ENCODE results near the gene DPEP2NB. TPM values are rescaled to one million over a fixed set of nuclear protein-coding genes. Genes with fewer than 3 reads are reported as not detected.
"Not testable (repeated sequence)": the region's sequence is repeated elsewhere in the genome, so short reads cannot be mapped to it uniquely, and the experiment has no call there.

The DPEP2NB gene
- total and polyA plus RNA-seq, 5 experiments from 2014 or later, result not detected

- DNase-seq (no peak), ATAC-seq (no peak)
- no peaks in the 10 kb centered on the region for H3K27me3 Mint-ChIP-seq
- H3K36me3 Mint-ChIP-seq, result no peaks in the 10 kb centered on the region
- no peak overlapping the region for H3K4me3 Mint-ChIP-seq
- no peaks in the 10 kb centered on the region for H3K9me3 Mint-ChIP-seq
- H3K4me1 Mint-ChIP-seq, result peaks cover under 1 to 6% (median 4%) of the 10 kb centered on the region in 4 donors
- peak overlapping the region in 1 of 10 donors; percentile 7 for H3K27ac Mint-ChIP-seq
- POLR2A ChIA-PET, result interaction anchor here (0.5 to 1.3 kb wide), 3 partner anchors 9 to 474 kb away, joined by 3 to 4 read pairs (median 4); partner anchors contain the start of gene SLC12A4
These were observed 38.1 kb downstream of the DPEP2NB start for GRCh38 chr16:67977469-67978227.

GRCh38 chr16:67977005-67977404 is 38.7 kb downstream of the DPEP2NB start:
- Mint-ChIP-seq H3K4me1 (peaks cover 0 to 7% (median 4%) of the 10 kb centered on the region in 4 donors), H3K9me3 (no peaks in the 10 kb centered on the region), H3K36me3 (no peaks in the 10 kb centered on the region), H3K27ac (no peak overlapping the region), H3K27me3 (no peaks in the 10 kb centered on the region), H3K4me3 (no peak overlapping the region)
- DNase-seq (no peak), ATAC-seq (no peak)
- POLR2A ChIA-PET, result no interaction called here

- H3K4me1 Mint-ChIP-seq, result peaks cover 0 to 7% (median 4%) of the 10 kb centered on the region in 4 donors
- DNase-seq (no peak), ATAC-seq (no peak)
- no peaks in the 10 kb centered on the region for H3K27me3 Mint-ChIP-seq
- no peaks in the 10 kb centered on the region for H3K36me3 Mint-ChIP-seq
- no peaks in the 10 kb centered on the region for H3K9me3 Mint-ChIP-seq
- POLR2A ChIA-PET, result no interaction called here
- H3K27ac Mint-ChIP-seq, result no peak overlapping the region
- H3K4me3 Mint-ChIP-seq, result peak overlapping the region in 1 of 10 donors; percentile 26
These were observed 39.5 kb downstream of the DPEP2NB start for GRCh38 chr16:67976205-67976604.

GRCh38 chr16:67975321-67976105 is 40.2 kb downstream of the DPEP2NB start:
- POLR2A ChIA-PET, result interaction anchor here (0.6 to 0.9 kb wide), 2 partner anchors 46 to 210 kb away, joined by 3 to 4 read pairs; no protein-coding TSS in a partner anchor
- no peaks in the 10 kb centered on the region for H3K9me3 Mint-ChIP-seq
- ATAC-seq (no peak), DNase-seq (no peak)
- no peaks in the 10 kb centered on the region for H3K36me3 Mint-ChIP-seq
- peaks cover 0 to 7% (median 4%) of the 10 kb centered on the region in 4 donors for H3K4me1 Mint-ChIP-seq
- H3K27ac Mint-ChIP-seq, result peak overlapping the region in 3 of 10 donors; percentile 3 to 40 (median 15)
- no peaks in the 10 kb centered on the region for H3K27me3 Mint-ChIP-seq
- no peak overlapping the region for H3K4me3 Mint-ChIP-seq

GRCh38 chr16:67972285-67972684 is 43.4 kb downstream of the DPEP2NB start:
- H3K4me3 Mint-ChIP-seq, ATAC-seq, H3K36me3 Mint-ChIP-seq, DNase-seq, H3K9me3 Mint-ChIP-seq, H3K27ac Mint-ChIP-seq, H3K27me3 Mint-ChIP-seq: not testable (repeated sequence)
- POLR2A ChIA-PET, result interaction anchor here (0.7 kb wide), 1 partner anchor 206 kb away, joined by 4 read pairs; no protein-coding TSS in a partner anchor
- peaks cover 11 to 25% (median 16%) of the 10 kb centered on the region in 4 donors for H3K4me1 Mint-ChIP-seq

- Mint-ChIP-seq H3K27me3 (no peaks in the 10 kb centered on the region), H3K4me1 (peaks cover 13 to 35% (median 26%) of the 10 kb centered on the region in 4 donors), H3K27ac (peak overlapping the region in 3 of 10 donors; percentile 24 to 67 (median 31)), H3K4me3 (peak overlapping the region in 4 of 10 donors; percentile 38 to 75 (median 52)), H3K9me3 (no peaks in the 10 kb centered on the region), H3K36me3 (no peaks in the 10 kb centered on the region)
- DNase-seq, result no peak
- ATAC-seq, result no peak
- POLR2A ChIA-PET, result interaction anchor here (1.5 to 3.2 kb wide), 3 partner anchors 11 to 35 kb away, joined by 3 to 34 read pairs (median 6); partner anchors contain the start of gene PSMB10
These were observed 44.6 kb downstream of the DPEP2NB start for GRCh38 chr16:67971111-67971510.

GRCh38 chr16:67969254-67970039 is 46.3 kb downstream of the DPEP2NB start:
- H3K9me3 Mint-ChIP-seq, result no peaks in the 10 kb centered on the region
- ATAC-seq, result peak in 1 of 2 donors; percentile 39
- no peaks in the 10 kb centered on the region for H3K36me3 Mint-ChIP-seq
- POLR2A ChIA-PET, result interaction anchor here (0.6 to 3.2 kb wide), 13 partner anchors 9 to 704 kb away, joined by 3 to 34 read pairs (median 4); partner anchors contain the start of genes DDX28, DPEP2, DUS2 and PSMB10
- no peaks in the 10 kb centered on the region for H3K27me3 Mint-ChIP-seq
- H3K27ac Mint-ChIP-seq, result peak overlapping the region; percentile 65 to 95 (median 89)
- H3K4me1 Mint-ChIP-seq, result peaks cover 13 to 38% (median 32%) of the 10 kb centered on the region in 4 donors
- peak overlapping the region; percentile 87 to 98 (median 92) for H3K4me3 Mint-ChIP-seq
- peak in 2 of 10 donors; percentile 20 to 43 for DNase-seq

GRCh38 chr16:67968400-67969253 is 47.1 kb downstream of the DPEP2NB start, which contains the start of gene SLC12A4:
SLC12A4 (minus strand) TSS chr16:67968637; CDS start chr16:67968553, 84 bp downstream.
- Mint-ChIP-seq H3K4me1 (peaks cover 13 to 38% (median 32%) of the 10 kb centered on the region in 4 donors), H3K36me3 (no peaks in the 10 kb centered on the region), H3K27ac (peak within 1 kb of the TSS; percentile 80 to 97 (median 92)), H3K4me3 (peak within 1 kb of the TSS; percentile 87 to 99 (median 97)), H3K9me3 (no peaks in the 10 kb centered on the region), H3K27me3 (no peaks in the 10 kb centered on the region)
- POLR2A ChIA-PET, result interaction anchor here (0.6 to 3.2 kb wide), 11 partner anchors 9 to 703 kb away, joined by 3 to 34 read pairs (median 4); partner anchors contain the start of genes DDX28, DPEP2, DUS2 and NFATC3
- ATAC-seq, result peak; percentile 87 to 90
- DNase-seq, result peak; percentile 78 to 92 (median 88)

GRCh38 chr16:67967958-67968399 is 47.7 kb downstream of the DPEP2NB start:
- Mint-ChIP-seq H3K4me1 (peaks cover 13 to 35% (median 31%) of the 10 kb centered on the region in 4 donors), H3K9me3 (no peaks in the 10 kb centered on the region), H3K36me3 (peaks cover 0 to 2% (median 0%) of the 10 kb centered on the region in 3 donors), H3K27ac (peak overlapping the region; percentile 80 to 97 (median 89)), H3K4me3 (peak overlapping the region; percentile 87 to 99 (median 96)), H3K27me3 (no peaks in the 10 kb centered on the region)
- ATAC-seq, result peak in 1 of 2 donors; percentile 26
- POLR2A ChIA-PET, result interaction anchor here (0.5 to 3.2 kb wide), 7 partner anchors 10 to 117 kb away, joined by 3 to 34 read pairs (median 5); partner anchors contain the start of genes DDX28, DPEP2, DUS2 and NFATC3
- peak in 5 of 10 donors; percentile 20 to 44 (median 28) for DNase-seq

- ATAC-seq, result peak; percentile 9 to 21
These were observed 48.3 kb downstream of the DPEP2NB start for GRCh38 chr16:67967183-67967957.

More at GRCh38 chr16:67967183-67967957, 48.3 kb downstream of the DPEP2NB start:
- Mint-ChIP-seq H3K4me1 (peaks cover 15 to 31% (median 29%) of the 10 kb centered on the region in 4 donors), H3K36me3 (peaks cover 0 to 6% (median 0%) of the 10 kb centered on the region in 3 donors), H3K9me3 (no peaks in the 10 kb centered on the region), H3K27me3 (no peaks in the 10 kb centered on the region), H3K27ac (peak overlapping the region; percentile 80 to 97 (median 89)), H3K4me3 (peak overlapping the region; percentile 87 to 99 (median 96))
- POLR2A ChIA-PET, result interaction anchor here (0.5 to 3.2 kb wide), 5 partner anchors 31 to 55 kb away, joined by 3 to 34 read pairs (median 5); partner anchors contain the start of genes DDX28, DPEP2, DUS2 and PSMB10
- DNase-seq, result peak in 6 of 10 donors; percentile 18 to 45 (median 38)

Measured in naive thymus-derived CD8-positive, alpha-beta T cell (primary cell).